Endodermal cell (in vitro differentiated cells): ENCODE results near the gene TRIM2. TPM values are rescaled to one million over a fixed set of nuclear protein-coding genes. Genes with fewer than 3 reads are reported as not detected.

Experiments
- DNase-seq: peaks from one replicate; pipeline ENCODE4 v3.0.0-alpha.2; 2017
- H3K27ac ChIP-seq: 2 replicates; pipeline ENCODE4 v1.5.1; 2013; ENCODE audit warnings: mild to moderate bottlenecking, low read depth, low read length, moderate library complexity
- H3K27me3 ChIP-seq: 2 replicates; pipeline ENCODE4 v1.6.1; 2013; ENCODE audit warnings: mild to moderate bottlenecking, low read length, moderate library complexity; ENCODE audit not compliant: insufficient read depth, control insufficient read depth, poor library complexity, severe bottlenecking
- H3K36me3 ChIP-seq: 2 replicates; pipeline ENCODE4 v1.7.0; 2013; ENCODE audit warnings: mild to moderate bottlenecking, low read length, moderate library complexity; ENCODE audit not compliant: control insufficient read depth, insufficient read depth
- H3K4me1 ChIP-seq: one replicate; pipeline ENCODE4 v1.7.0; 2013; ENCODE audit warnings: low read length; ENCODE audit not compliant: control insufficient read depth, insufficient read depth
- H3K4me3 ChIP-seq: 2 replicates; pipeline ENCODE4 v1.5.1; 2013; ENCODE audit warnings: mild to moderate bottlenecking, low read length, moderate library complexity
- H3K9ac ChIP-seq: 2 replicates; pipeline ENCODE4 v1.6.1; 2013; ENCODE audit warnings: mild to moderate bottlenecking, low read length, moderate library complexity; ENCODE audit not compliant: poor library complexity, severe bottlenecking; ENCODE audit errors: extremely low read depth
- H3K9me3 ChIP-seq: 2 replicates; pipeline ENCODE4 v1.6.1; 2013; ENCODE audit warnings: mild to moderate bottlenecking, low read length, moderate library complexity; ENCODE audit not compliant: control insufficient read depth
- H3K27ac Mint-ChIP-seq: 2 replicates; pipeline ENCODE4 v1.8.0; 2020; ENCODE audit warnings: mixed read lengths
- H3K27me3 Mint-ChIP-seq: 2 replicates; pipeline ENCODE4 v1.8.0; 2021; ENCODE audit warnings: mild to moderate bottlenecking, mixed read lengths; ENCODE audit not compliant: insufficient read depth
- H3K36me3 Mint-ChIP-seq: 2 replicates; pipeline ENCODE4 v1.8.0; 2020; ENCODE audit warnings: low read depth, mixed read lengths
- H3K4me1 Mint-ChIP-seq: 2 replicates; pipeline ENCODE4 v1.8.0; 2020; ENCODE audit warnings: mixed read lengths
- H3K4me3 Mint-ChIP-seq: 2 replicates; pipeline ENCODE4 v1.8.0; 2020; ENCODE audit warnings: mild to moderate bottlenecking, moderate library complexity, mixed read lengths
- H3K9me3 Mint-ChIP-seq: 2 replicates; pipeline ENCODE4 v1.8.0; 2020; ENCODE audit warnings: mild to moderate bottlenecking, mixed read lengths
- WGBS, 2 experiments: methylation state at CpG; one replicate each; pipeline versions ENCODE4 v1.1.5 to v1.1.7; 2013; ENCODE audit warnings: missing lambda C conversion rate in 2 of 2, mixed read lengths in 1 of 2; ENCODE audit not compliant: insufficient coverage in 1 of 2, insufficient read length in 1 of 2; 5-methylcytosine and 5-hydroxymethylcytosine counted together
- total RNA-seq, 2 donors: library from RNA; stranded (reverse); fragmentation: NEBNext Ultra II Directional in 1 of 2; extraction: Animal tissue kit (Norgen Biotek cat#: 25700) in 1 of 2; gene quantifications; 2 replicates in 1 of 2; 3 replicates in 1 of 2; pipeline ENCODE4 v1.2.1, GENCODE V29; 2021
- TF ChIP-seq, protein P1 (sequence below): fragments of 200-600 bp; sonication (generic); conservative IDR thresholded peaks from 2 replicates; pipeline ENCODE4 v1.5.0; 2021; ENCODE audit warnings: antibody characterized with exemption, mild to moderate bottlenecking

The TRIM2 gene
- total RNA-seq, 2 donors from 2014 or later = 31.8 to 56.1 TPM

DNA sequence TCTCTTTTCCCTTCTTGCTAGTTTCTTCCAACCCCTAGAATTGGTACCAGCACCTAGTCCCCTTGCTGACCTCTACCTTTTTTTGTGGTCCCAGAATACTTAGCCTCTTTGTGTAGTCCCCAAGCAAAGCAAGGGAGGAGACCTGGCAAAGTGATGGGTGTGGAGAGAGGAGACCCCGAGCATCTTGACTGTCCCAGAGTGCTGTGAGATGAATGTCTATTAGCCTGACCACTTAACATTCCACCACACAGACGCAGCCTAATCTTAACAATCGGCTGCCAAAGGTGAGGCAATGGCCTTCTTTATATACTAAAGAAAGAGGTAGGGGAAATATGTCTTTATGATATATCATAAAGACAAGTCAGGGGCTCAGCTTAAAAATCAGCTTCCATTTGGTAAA, 55.9 kb downstream of the TRIM2 start:
- Histone ChIP-seq H3K36me3 (peaks cover 37% of the 10 kb centered on the region), H3K27me3 (no peaks in the 10 kb centered on the region), H3K4me1 (peaks cover 10% of the 10 kb centered on the region), H3K9ac (no peak overlapping the region), H3K9me3 (peaks cover 24% of the 10 kb centered on the region), H3K27ac (peak overlapping the region; percentile 27), H3K4me3 (no peak overlapping the region)
- TF ChIP-seq, protein P1, sequence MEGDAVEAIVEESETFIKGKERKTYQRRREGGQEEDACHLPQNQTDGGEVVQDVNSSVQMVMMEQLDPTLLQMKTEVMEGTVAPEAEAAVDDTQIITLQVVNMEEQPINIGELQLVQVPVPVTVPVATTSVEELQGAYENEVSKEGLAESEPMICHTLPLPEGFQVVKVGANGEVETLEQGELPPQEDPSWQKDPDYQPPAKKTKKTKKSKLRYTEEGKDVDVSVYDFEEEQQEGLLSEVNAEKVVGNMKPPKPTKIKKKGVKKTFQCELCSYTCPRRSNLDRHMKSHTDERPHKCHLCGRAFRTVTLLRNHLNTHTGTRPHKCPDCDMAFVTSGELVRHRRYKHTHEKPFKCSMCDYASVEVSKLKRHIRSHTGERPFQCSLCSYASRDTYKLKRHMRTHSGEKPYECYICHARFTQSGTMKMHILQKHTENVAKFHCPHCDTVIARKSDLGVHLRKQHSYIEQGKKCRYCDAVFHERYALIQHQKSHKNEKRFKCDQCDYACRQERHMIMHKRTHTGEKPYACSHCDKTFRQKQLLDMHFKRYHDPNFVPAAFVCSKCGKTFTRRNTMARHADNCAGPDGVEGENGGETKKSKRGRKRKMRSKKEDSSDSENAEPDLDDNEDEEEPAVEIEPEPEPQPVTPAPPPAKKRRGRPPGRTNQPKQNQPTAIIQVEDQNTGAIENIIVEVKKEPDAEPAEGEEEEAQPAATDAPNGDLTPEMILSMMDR = no peak
- peaks cover 10% of the 10 kb centered on the region for H3K9me3 Mint-ChIP-seq
- no CpG with 5 or more reads among the region's 3 CpGs for WGBS, 2 experiments
- peaks cover 1% of the 10 kb centered on the region for H3K27me3 Mint-ChIP-seq
- peak; percentile 64 for DNase-seq
- H3K36me3 Mint-ChIP-seq = peaks cover 31% of the 10 kb centered on the region
- peak overlapping the region; percentile 84 for H3K27ac Mint-ChIP-seq
- H3K4me3 Mint-ChIP-seq = no peak overlapping the region
- H3K4me1 Mint-ChIP-seq = peaks cover 4% of the 10 kb centered on the region

DNA sequence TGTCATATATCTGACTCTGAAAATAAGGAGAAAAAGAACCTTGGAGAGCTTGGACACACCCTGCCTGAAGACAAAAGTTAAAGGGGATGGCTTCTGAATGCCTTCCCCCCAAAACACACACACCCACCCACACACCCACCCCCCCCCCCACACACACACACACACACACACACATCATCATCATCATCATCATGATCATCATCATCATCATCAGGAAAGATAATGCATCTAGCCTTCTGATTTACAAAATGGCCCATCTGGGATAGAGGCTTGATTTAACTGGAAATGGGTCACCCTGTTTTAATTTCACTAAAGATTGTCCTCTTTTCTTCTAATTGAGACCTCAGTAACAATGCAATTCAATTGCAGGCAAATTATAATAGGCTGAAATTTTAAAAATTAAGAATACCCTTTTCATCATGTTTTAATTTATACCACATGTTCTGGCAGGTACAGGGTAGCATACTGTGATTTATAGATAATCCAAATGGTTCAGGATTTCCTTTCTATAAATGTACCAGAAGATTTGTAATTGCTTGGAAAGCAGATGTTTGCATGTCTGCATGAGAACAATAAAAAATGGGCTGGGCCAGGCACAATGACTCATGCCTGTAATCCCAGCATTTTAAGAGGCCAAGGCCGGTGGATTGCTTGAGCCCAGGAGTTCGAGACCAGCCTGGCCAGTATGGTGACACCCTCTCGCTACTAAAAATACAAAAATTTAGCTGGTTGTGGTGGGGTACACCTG, 56.5 kb downstream of the TRIM2 start:
- Histone ChIP-seq H3K9ac (no peak overlapping the region), H3K4me3 (peak overlapping the region; percentile 12), H3K4me1 (peaks cover 10% of the 10 kb centered on the region), H3K36me3 (peaks cover 31% of the 10 kb centered on the region), H3K9me3 (peaks cover 24% of the 10 kb centered on the region), H3K27ac (no peak overlapping the region), H3K27me3 (no peaks in the 10 kb centered on the region)
- H3K36me3 Mint-ChIP-seq = peaks cover 31% of the 10 kb centered on the region
- no peak for DNase-seq
- WGBS, 2 experiments = 88 to 90% methylated on average over 3 of the region's 3 CpGs
- TF ChIP-seq, protein P1 = no peak
- H3K27ac Mint-ChIP-seq = no peak overlapping the region
- H3K27me3 Mint-ChIP-seq = no peaks in the 10 kb centered on the region
- H3K4me3 Mint-ChIP-seq = no peak overlapping the region
- peaks cover 10% of the 10 kb centered on the region for H3K9me3 Mint-ChIP-seq
- peaks cover 4% of the 10 kb centered on the region for H3K4me1 Mint-ChIP-seq

DNA sequence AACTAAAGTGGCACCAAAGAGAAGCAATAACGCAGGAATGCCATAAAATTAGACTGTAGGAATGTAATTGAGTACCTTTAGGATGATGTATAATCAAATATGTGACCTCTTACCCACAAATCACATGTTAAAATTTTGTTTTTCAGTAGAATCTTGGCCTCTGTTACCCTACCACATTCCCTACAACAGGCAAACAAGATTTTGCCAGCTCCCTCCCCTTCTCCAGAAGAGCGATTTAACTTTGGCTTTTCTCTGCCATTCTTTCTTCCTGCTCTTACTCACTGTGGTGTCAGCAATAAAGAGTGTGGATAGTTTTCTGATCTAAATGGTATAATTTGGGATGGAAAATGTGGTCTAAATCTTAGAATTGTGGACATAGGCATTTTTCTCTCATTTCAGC, 57.2 kb downstream of the TRIM2 start:
- Histone ChIP-seq H3K9me3 (peaks cover 24% of the 10 kb centered on the region), H3K36me3 (peaks cover 28% of the 10 kb centered on the region), H3K4me1 (peaks cover 9% of the 10 kb centered on the region), H3K27me3 (no peaks in the 10 kb centered on the region), H3K4me3 (peak overlapping the region; percentile 12), H3K27ac (no peak overlapping the region), H3K9ac (no peak overlapping the region)
- H3K4me1 Mint-ChIP-seq = peaks cover 4% of the 10 kb centered on the region
- peaks cover 31% of the 10 kb centered on the region for H3K36me3 Mint-ChIP-seq
- H3K27ac Mint-ChIP-seq = no peak overlapping the region
- no peaks in the 10 kb centered on the region for H3K27me3 Mint-ChIP-seq
- no peak for DNase-seq
- H3K9me3 Mint-ChIP-seq = peaks cover 10% of the 10 kb centered on the region
- no peak overlapping the region for H3K4me3 Mint-ChIP-seq
- TF ChIP-seq, protein P1 = no peak
- 90% methylated on average over 2 of the region's 2 CpGs; no CpG with 5 or more reads in 1 of the 2 experiments for WGBS, 2 experiments
